Muscle layer of colon (tissue), 2 donors: ENCODE measurements around the gene WFDC6.

Experiments used
- H3K27ac ChIP-seq: one replicate; pipeline ENCODE4 v1.7.0; 2013; ENCODE audit warnings: low read depth, mild to moderate bottlenecking, low read length, moderate library complexity
- H3K27me3 ChIP-seq, 2 donors: one replicate each; pipeline ENCODE4 v1.7.0; 2013; ENCODE audit warnings: low read length in 2 of 2, mild to moderate bottlenecking in 2 of 2; ENCODE audit not compliant: insufficient read depth in 2 of 2, control insufficient read depth in 1 of 2
- H3K36me3 ChIP-seq: one replicate; pipeline ENCODE4 v1.7.0; 2013; ENCODE audit warnings: mild to moderate bottlenecking, low read length; ENCODE audit not compliant: insufficient read depth
- H3K4me1 ChIP-seq: one replicate; pipeline ENCODE4 v1.7.0; 2013; ENCODE audit warnings: mild to moderate bottlenecking, low read length; ENCODE audit not compliant: insufficient read depth
- H3K4me3 ChIP-seq, 2 donors: one replicate each; pipeline ENCODE4 v1.7.0; 2013; ENCODE audit warnings: low read length in 2 of 2, low read depth in 1 of 2, mild to moderate bottlenecking in 1 of 2, moderate library complexity in 1 of 2
- H3K9ac ChIP-seq: one replicate; pipeline ENCODE4 v1.7.0; 2013; ENCODE audit warnings: low read length
- H3K9me3 ChIP-seq: one replicate; pipeline ENCODE4 v1.7.0; 2013; ENCODE audit warnings: mild to moderate bottlenecking, low read length
- donor health status: abdominal sarcoma.
- donor health status: Adenocarcinoma of cecum.

WFDC6 gene

DNA sequence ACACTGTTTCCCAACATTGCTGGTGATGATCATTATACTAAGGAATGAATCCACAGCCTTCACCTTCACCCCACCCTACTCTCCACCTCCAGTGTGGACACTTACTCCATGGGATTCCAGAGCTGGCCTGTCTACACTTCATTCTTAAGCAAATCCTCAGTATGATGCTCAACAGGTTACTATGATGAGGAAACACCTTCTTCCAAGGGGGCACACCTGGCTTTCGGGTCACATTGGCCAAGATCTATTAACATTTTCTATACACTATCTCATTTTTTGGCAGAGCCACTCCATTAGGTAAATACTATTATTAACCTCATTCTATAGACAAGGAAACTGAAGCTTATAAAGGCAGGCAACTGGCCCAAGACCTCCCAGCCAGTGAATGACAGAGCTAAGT, 15.9 kb upstream of the WFDC6 start:
- Histone ChIP-seq H3K9me3 (no peaks in the 10 kb centered on the region), H3K9ac (no peak overlapping the region), H3K4me3 (no peak overlapping the region), H3K27me3 (no peaks in the 10 kb centered on the region), H3K4me1 (no peaks in the 10 kb centered on the region), H3K36me3 (no peaks in the 10 kb centered on the region), H3K27ac (no peak overlapping the region)

DNA sequence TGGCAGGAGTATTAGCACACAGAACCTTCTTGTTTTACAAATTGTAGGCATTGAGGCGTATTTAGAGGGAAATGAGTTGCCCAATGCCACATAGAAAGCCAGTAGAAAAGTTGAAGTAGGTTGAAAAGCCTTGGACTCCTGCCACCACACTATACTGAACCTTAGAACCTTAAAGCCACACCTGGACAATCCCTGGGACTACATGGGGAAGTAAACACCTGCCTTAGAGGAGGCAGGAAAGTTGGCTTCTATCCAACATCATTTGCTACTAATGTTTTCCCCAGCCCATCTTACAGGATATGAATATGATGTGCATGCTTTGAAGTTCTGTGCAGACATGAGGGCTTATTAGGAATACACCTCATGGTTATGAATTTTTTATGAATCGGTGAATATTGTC, 13.2 kb upstream of the WFDC6 start:
- H3K4me3 ChIP-seq = no peak overlapping the region

DNA sequence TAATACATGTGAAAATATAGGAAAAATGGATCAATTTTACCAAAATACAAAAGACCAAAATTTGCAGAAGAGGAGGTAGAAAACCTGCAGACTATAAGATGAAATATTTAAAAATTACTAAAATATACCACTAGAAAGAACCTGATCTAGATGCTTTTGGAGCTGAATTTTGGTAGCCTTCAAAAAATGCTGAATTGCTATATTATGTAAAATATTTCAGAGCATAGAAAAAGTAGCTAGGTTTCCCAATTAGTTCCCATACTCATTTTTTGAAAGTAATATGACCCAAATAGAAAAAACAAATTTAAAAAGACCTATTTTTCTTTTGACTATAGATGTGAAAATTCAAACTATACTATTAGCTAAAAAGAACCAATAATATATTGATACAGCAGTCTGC, 11.5 kb upstream of the WFDC6 start:
- H3K9me3 ChIP-seq = no peaks in the 10 kb centered on the region
- H3K36me3 ChIP-seq = no peaks in the 10 kb centered on the region
- H3K9ac ChIP-seq = no peak overlapping the region
- no peak overlapping the region for H3K27ac ChIP-seq
- H3K4me3 ChIP-seq = no peak overlapping the region
- no peaks in the 10 kb centered on the region for H3K27me3 ChIP-seq
- H3K4me1 ChIP-seq = no peaks in the 10 kb centered on the region

More for the DNA sequence above, 13.2 kb upstream of the WFDC6 start:
- no peaks in the 10 kb centered on the region for H3K27me3 ChIP-seq
- H3K27ac ChIP-seq = no peak overlapping the region
- H3K36me3 ChIP-seq = no peaks in the 10 kb centered on the region
- H3K9me3 ChIP-seq = no peaks in the 10 kb centered on the region
- H3K9ac ChIP-seq = no peak overlapping the region
- H3K4me1 ChIP-seq = no peaks in the 10 kb centered on the region

DNA sequence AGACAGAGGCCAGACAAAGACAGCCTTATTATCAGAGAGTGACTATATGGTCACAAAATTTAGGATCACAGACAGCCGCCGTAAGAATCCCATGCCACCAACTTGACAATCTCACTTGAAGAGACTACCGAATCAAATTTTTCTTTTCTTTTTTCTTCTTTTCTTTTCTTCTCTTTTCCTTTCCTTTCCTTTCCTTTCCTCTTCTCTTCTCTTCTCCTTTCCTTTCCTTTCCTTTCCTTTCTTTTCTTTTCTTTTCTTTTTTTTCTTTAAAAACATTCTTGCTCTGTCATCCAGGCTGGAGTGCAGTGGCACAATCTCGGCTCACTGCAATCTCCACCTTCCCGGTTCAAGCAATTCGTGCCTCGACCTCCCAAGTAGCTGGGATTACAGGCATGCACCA, 9.1 kb upstream of the WFDC6 start:
- no peaks in the 10 kb centered on the region for H3K27me3 ChIP-seq
- no peaks in the 10 kb centered on the region for H3K9me3 ChIP-seq
- no peaks in the 10 kb centered on the region for H3K36me3 ChIP-seq
- no peaks in the 10 kb centered on the region for H3K4me1 ChIP-seq
- no peak overlapping the region for H3K27ac ChIP-seq
- H3K4me3 ChIP-seq = no peak overlapping the region
- no peak overlapping the region for H3K9ac ChIP-seq

DNA sequence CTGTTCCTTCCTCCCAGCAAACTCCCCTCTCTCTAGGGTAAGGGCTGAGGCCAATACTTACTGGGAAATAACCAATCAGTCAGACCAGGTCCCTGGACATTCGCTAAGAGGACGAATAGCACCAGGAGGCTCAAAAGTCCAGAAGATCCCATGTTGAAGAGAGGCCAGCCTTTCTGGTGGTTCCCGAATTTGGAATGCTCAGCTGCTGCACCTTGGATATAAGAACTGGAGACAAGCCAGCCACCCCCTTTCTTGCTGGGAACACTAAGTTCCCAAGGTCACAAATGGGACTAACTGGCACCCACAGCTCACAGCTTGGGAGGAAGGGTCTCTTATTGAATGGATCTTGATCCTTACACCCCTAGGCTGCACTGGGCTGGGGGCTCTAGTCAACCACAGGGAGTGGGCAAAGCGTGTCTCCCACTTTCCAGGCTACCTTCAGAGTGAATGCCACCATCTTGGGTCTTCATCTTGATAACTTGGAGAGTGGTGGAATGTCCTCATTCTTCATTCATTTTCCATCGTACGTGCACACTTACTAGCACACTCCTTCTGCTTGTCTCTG, 8.0 kb upstream of the WFDC6 start, which contains the start of gene EPPIN:
TSS of gene EPPIN (minus strand) at position 196 of the 565 bp plus-strand sequence. CDS start at position 152, 44 bp downstream.
- no peak within 1 kb of the TSS for H3K27ac ChIP-seq
- no peaks in the 10 kb centered on the region for H3K9me3 ChIP-seq
- H3K27me3 ChIP-seq = no peaks in the 10 kb centered on the region
- no peaks in the 10 kb centered on the region for H3K4me1 ChIP-seq
- no peak within 1 kb of the TSS for H3K9ac ChIP-seq
- no peak within 1 kb of the TSS for H3K4me3 ChIP-seq
- no peaks in the 10 kb centered on the region for H3K36me3 ChIP-seq

DNA sequence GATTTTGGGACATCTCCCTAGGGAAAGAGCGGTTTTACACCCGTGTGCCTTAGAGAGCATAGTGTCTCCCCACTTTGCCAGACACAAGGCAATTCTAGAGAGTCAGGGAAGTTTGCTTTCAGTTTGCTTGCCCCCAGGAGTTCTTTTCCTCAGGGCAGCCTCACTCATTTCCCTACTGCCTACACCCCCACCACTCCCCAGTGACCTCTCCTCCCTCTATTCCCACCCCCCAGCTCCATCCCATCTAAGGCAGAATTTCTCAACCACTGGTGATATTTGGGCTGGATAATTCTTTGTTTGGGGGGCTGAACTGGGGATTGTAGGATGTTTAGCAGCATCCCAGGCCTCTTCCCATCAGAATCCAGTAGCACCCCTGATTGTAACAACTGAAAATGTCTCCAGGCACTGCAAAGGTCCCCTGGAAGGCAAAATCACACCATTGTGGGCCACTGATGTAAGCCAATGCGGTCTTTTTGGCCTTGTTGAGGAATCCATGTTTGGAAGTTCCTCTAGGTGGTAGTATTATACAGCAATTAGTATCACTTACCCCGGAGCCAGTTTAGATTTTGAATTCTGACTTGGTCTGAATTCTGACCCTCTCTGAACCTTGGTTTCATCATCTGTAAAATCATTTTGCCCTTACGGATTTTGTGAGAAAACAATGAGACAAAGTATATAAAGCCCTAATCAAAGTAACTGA, 6.6 kb upstream of the WFDC6 start:
- H3K4me3 ChIP-seq = no peak overlapping the region
- no peaks in the 10 kb centered on the region for H3K36me3 ChIP-seq
- H3K9me3 ChIP-seq = no peaks in the 10 kb centered on the region
- no peaks in the 10 kb centered on the region for H3K27me3 ChIP-seq
- H3K4me1 ChIP-seq = no peaks in the 10 kb centered on the region
- H3K9ac ChIP-seq = no peak overlapping the region
- H3K27ac ChIP-seq = no peak overlapping the region

DNA sequence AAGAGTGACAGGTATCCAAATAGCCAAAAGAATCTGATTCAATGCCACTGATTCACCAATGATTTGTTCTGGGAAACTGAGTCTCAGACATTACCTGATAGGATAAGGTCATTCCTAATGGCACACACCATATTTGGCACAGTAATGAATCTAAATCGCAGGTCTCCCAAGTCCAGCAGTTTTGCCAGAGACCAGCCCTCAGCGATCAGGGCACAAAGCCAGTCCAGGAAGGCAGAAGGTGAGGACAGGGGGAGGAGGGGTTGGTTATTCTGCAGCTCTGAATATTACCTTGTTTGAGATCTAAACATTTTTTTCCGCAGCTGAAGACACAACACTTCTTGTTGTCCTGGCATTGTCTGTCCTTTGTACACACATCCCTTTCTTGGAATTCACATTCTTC, 6.1 kb upstream of the WFDC6 start:
- no peaks in the 10 kb centered on the region for H3K4me1 ChIP-seq
- H3K27me3 ChIP-seq = no peaks in the 10 kb centered on the region
- H3K27ac ChIP-seq = no peak overlapping the region

DNA sequence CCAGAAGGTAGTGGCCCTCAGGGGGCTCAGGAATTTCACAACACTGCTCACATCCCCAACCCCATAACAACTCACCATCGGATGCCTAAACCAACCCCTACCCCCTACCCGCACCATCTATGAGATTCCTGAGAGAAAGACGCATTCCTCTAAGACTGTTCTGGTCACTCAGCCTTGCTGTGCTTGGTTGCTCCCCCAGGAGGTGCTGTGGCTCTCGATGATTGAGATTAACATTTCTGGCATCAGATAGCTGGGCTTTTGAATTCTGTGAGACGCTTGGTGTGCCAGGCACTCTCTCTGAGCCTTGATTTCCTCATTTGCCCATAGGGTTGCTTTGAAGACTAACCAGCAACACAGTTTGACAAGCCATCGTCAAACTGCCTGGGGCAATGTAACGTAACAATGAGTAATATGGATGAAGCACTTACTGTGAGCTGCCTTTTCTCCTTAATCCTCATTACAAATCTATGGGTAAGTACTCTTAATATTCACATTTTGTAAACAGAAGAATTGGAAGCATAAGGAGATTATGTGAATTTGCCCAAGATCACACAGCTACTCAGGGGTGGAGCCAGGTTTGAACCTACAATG, 978 bp downstream of the WFDC6 start:
- Histone ChIP-seq H3K4me3 (no peak overlapping the region), H3K9me3 (no peaks in the 10 kb centered on the region), H3K9ac (no peak overlapping the region), H3K27ac (no peak overlapping the region), H3K27me3 (peaks cover 0 to 10% of the 10 kb centered on the region in 2 donors), H3K4me1 (no peaks in the 10 kb centered on the region), H3K36me3 (no peaks in the 10 kb centered on the region)

More for the DNA sequence above, 6.1 kb upstream of the WFDC6 start:
- no peak overlapping the region for H3K4me3 ChIP-seq
- H3K36me3 ChIP-seq = no peaks in the 10 kb centered on the region
- no peaks in the 10 kb centered on the region for H3K9me3 ChIP-seq
- no peak overlapping the region for H3K9ac ChIP-seq

DNA sequence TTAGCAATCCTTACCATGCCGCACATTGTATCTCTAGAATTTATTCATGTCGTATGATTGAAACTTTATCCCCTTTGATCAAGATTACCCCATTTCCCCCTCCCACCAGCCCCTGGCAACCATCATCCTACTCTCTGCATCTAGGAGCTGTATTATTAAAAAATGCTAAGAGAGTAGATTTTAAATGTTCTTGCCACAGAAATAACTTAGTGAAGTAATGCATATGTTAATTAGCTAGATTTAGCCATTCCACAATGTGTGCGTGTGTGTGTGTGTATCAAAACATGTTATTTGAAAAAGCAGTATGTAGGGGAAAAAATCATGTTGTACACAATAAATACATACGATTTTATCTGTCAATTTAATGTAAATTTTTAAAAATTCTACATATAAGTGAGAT, 12.0 kb downstream of the WFDC6 start:
- no peak overlapping the region for H3K9ac ChIP-seq
- H3K9me3 ChIP-seq = no peaks in the 10 kb centered on the region
- H3K36me3 ChIP-seq = no peaks in the 10 kb centered on the region
- H3K4me3 ChIP-seq = no peak overlapping the region
- H3K27me3 ChIP-seq = no peaks in the 10 kb centered on the region
- no peaks in the 10 kb centered on the region for H3K4me1 ChIP-seq
- H3K27ac ChIP-seq = no peak overlapping the region

DNA sequence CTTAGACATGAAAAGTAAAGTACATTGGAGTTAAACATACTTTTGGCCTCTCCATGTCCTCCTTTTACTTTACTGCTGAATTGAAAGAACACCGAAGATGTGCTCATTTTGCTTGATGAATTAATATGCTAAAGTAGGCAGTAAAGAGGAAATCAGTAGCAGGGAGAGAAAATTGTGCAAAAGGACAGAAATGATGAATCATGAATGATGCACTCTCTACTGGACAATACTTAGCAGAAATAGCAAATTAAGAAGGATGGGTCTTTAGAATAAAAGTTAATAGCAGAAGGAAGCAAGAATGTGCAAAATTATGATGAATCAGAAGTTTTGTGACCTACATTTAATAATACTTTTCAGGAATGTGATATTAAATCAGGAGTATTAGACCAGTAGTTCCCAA, 15.5 kb downstream of the WFDC6 start:
- Histone ChIP-seq H3K9me3 (no peaks in the 10 kb centered on the region), H3K4me1 (no peaks in the 10 kb centered on the region), H3K27ac (no peak overlapping the region), H3K9ac (no peak overlapping the region), H3K4me3 (no peak overlapping the region), H3K36me3 (no peaks in the 10 kb centered on the region), H3K27me3 (no peaks in the 10 kb centered on the region)

DNA sequence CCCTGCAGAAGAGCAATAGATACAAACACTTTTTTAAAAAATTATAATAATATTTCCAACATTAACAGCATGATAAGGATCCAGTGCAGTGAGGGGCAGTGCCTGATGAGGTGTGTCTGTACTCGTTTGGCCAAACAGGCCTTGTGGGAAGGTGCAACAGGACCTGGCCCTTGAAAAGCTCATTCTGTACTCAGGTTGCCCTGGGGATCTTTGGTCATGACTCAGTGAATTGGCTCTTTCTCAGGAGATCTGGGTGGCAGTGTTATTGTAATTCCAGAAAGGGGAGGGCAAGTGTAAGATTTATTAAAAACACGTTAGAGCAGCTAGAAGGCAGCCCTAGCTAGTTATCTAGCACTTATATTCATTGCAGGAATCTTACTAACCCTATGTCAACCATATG, 21.0 kb downstream of the WFDC6 start:
- Histone ChIP-seq H3K4me3 (no peak overlapping the region), H3K9me3 (no peaks in the 10 kb centered on the region), H3K27me3 (no peaks in the 10 kb centered on the region), H3K9ac (no peak overlapping the region), H3K4me1 (no peaks in the 10 kb centered on the region), H3K36me3 (no peaks in the 10 kb centered on the region), H3K27ac (no peak overlapping the region)
